ENCODE data around the gene NEIL3.

- TF ChIP-seq CTCF (IDR thresholded peaks at IDR 0.05) (no peak), POLR2A (IDR thresholded peaks at IDR 0.05) (no peak)
Measured at GRCh38 chr4:177287255-177287654, 22.4 kb upstream of the NEIL3 start.
